NT2/D1 (cell line): Measurements from ENCODE around the gene TREH.

Experiments
- YY1 ChIP-seq: IDR thresholded peaks from 2 replicates; pipeline ENCODE4 v1.6.1; 2011; ENCODE audit not compliant: insufficient read length, insufficient read depth
- ZNF274 ChIP-seq: IDR thresholded peaks from 2 replicates; pipeline ENCODE4 v1.6.1; 2011; ENCODE audit warnings: mild to moderate bottlenecking, low read depth, low read length

- TF ChIP-seq ZNF274 = no peak
- TF ChIP-seq YY1 = no peak
Observed at GRCh38 chr11:118658429-118659313, 20.8 kb downstream of the TREH start.
